ENCODE results near the gene SEC62.

SEC62 gene

DNA sequence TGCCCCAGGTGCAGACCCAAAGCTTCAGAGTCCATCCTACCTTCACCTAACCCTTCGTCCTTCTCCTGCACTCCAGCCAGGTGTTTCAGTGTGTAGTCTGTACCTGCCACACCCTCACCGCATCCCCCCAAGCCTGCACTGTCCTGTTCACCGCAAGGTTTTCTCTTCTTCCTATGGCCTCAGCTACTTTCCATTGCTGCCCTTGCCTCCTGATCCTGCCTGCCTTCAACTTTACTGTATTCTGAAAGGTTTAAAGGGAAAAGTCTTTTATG, 80.5 kb downstream of the SEC62 start:
- intact Hi-C loops (cut with DNase I), result no loop called here
- no peak for DNase-seq

All from posterior cingulate gyrus (tissue), 11 donors.